KMS-11 (cell line): ENCODE data around the gene SPTLC3.

Source experiments
- H2AFZ ChIP-seq: fragments of 200-600 bp; sonication (generic); 2 replicates; pipeline ENCODE4 v1.6.1; 2016; ENCODE audit warnings: antibody characterized with exemption, mixed run types, low read depth
- H3K27ac ChIP-seq: fragments of 200-600 bp; sonication (generic); 2 replicates; pipeline ENCODE4 v1.6.1; 2016; ENCODE audit warnings: mild to moderate bottlenecking, mixed run types
- H3K27me3 ChIP-seq: fragments of 200-600 bp; sonication (generic); 2 replicates; pipeline ENCODE4 v1.6.1; 2017; ENCODE audit warnings: mild to moderate bottlenecking, low read depth, mixed run types, moderate library complexity; ENCODE audit not compliant: insufficient read depth
- H3K36me3 ChIP-seq: fragments of 200-600 bp; sonication (generic); 2 replicates; pipeline ENCODE4 v1.6.1; 2017; ENCODE audit warnings: mild to moderate bottlenecking, mixed run types; ENCODE audit not compliant: insufficient read depth
- H3K4me1 ChIP-seq: fragments of 200-600 bp; sonication (generic); 2 replicates; pipeline ENCODE4 v1.6.1; 2016; ENCODE audit warnings: mild to moderate bottlenecking, low read depth, mixed run types; ENCODE audit not compliant: poor library complexity, severe bottlenecking
- H3K4me2 ChIP-seq: fragments of 200-600 bp; sonication (generic); 2 replicates; pipeline ENCODE4 v1.7.0; 2016; ENCODE audit warnings: mild to moderate bottlenecking, mixed run types
- H3K4me3 ChIP-seq: fragments of 200-600 bp; sonication (generic); IDR thresholded peaks from 2 replicates; pipeline ENCODE4 v1.6.1; 2017; ENCODE audit warnings: low read depth, low read length, mixed read lengths; ENCODE audit not compliant: insufficient read depth
- H3K79me2 ChIP-seq: fragments of 200-600 bp; sonication (generic); 2 replicates; pipeline ENCODE4 v1.6.1; 2016; ENCODE audit warnings: low read depth, mixed run types; ENCODE audit not compliant: insufficient read depth
- H3K9ac ChIP-seq: fragments of 200-600 bp; sonication (generic); 2 replicates; pipeline ENCODE4 v1.6.1; 2016; ENCODE audit warnings: mild to moderate bottlenecking, mixed run types
- H4K20me1 ChIP-seq: fragments of 200-600 bp; sonication (generic); 2 replicates; pipeline ENCODE4 v1.6.1; 2016; ENCODE audit warnings: mild to moderate bottlenecking, mixed run types; ENCODE audit not compliant: insufficient read depth
- TF ChIP-seq, protein P1 (sequence below): fragments of 200-600 bp; sonication (generic); conservative IDR thresholded peaks from 2 replicates; pipeline ENCODE4 v1.6.1; 2017; ENCODE audit warnings: low read depth, mild to moderate bottlenecking, antibody characterized with exemption, low read length, moderate library complexity, mixed read lengths

SPTLC3 gene

DNA sequence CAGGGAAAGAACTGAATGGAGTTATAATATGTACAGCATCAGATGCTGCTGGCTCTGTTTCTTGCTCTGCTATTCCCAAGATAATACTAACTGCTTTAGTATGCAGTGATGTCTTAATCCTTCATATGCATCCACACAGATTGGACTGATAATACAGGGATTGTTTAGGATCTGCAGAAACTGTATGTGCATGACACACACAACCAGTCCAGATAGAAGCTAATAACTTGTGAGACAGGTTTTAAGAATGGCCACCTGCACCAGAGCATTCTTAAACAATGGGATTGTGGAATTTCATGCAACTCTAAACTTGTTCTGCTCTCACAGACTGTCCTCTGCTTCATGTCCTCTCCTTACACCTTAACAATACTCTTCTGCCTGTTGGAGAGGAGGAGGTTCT is 90.9 kb downstream of the SPTLC3 start:
- Histone ChIP-seq H3K36me3 (no peaks in the 10 kb centered on the region), H3K79me2 (no peaks in the 10 kb centered on the region), H3K9ac (no peak overlapping the region), H3K4me2 (no peak overlapping the region), H4K20me1 (no peaks in the 10 kb centered on the region), H3K27ac (no peak overlapping the region), H3K27me3 (no peaks in the 10 kb centered on the region), H2AFZ (no peak overlapping the region), H3K4me1 (no peaks in the 10 kb centered on the region), H3K4me3 (no peak overlapping the region)
- TF ChIP-seq, protein P1, sequence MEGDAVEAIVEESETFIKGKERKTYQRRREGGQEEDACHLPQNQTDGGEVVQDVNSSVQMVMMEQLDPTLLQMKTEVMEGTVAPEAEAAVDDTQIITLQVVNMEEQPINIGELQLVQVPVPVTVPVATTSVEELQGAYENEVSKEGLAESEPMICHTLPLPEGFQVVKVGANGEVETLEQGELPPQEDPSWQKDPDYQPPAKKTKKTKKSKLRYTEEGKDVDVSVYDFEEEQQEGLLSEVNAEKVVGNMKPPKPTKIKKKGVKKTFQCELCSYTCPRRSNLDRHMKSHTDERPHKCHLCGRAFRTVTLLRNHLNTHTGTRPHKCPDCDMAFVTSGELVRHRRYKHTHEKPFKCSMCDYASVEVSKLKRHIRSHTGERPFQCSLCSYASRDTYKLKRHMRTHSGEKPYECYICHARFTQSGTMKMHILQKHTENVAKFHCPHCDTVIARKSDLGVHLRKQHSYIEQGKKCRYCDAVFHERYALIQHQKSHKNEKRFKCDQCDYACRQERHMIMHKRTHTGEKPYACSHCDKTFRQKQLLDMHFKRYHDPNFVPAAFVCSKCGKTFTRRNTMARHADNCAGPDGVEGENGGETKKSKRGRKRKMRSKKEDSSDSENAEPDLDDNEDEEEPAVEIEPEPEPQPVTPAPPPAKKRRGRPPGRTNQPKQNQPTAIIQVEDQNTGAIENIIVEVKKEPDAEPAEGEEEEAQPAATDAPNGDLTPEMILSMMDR, result no peak

DNA sequence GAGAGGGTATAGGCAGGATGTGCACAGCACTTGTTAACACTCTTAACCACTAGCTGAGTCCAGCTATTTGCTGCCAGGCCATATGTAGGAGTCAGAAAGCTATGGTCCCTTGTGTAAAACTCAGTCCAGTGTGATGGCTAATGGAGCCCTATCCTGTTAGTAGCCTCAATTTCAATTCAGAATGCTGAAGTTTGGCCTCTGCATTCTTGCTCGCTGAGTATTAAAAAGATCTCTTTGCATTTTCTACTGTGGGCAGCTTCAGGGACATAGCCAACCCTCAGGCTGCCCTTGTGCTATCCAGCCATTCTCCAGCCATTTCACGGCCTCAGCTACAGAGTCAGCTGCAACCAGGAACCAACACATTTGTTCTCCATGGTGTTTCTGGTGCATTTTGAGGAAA is 92.5 kb downstream of the SPTLC3 start:
- H3K4me3 ChIP-seq, result no peak overlapping the region
- H3K36me3 ChIP-seq, result no peaks in the 10 kb centered on the region
- no peaks in the 10 kb centered on the region for H3K4me1 ChIP-seq
- H3K4me2 ChIP-seq, result no peak overlapping the region
- no peaks in the 10 kb centered on the region for H3K27me3 ChIP-seq
- no peaks in the 10 kb centered on the region for H3K79me2 ChIP-seq
- no peak overlapping the region for H3K27ac ChIP-seq
- H4K20me1 ChIP-seq, result no peaks in the 10 kb centered on the region
- TF ChIP-seq, protein P1, result no peak
- H3K9ac ChIP-seq, result no peak overlapping the region
- no peak overlapping the region for H2AFZ ChIP-seq

- no peak overlapping the region for H3K4me3 ChIP-seq
- no peaks in the 10 kb centered on the region for H3K79me2 ChIP-seq
- H3K4me1 ChIP-seq, result no peaks in the 10 kb centered on the region
- H3K27me3 ChIP-seq, result no peaks in the 10 kb centered on the region
- no peak overlapping the region for H2AFZ ChIP-seq
- H3K36me3 ChIP-seq, result no peaks in the 10 kb centered on the region
- no peak overlapping the region for H3K4me2 ChIP-seq
- H4K20me1 ChIP-seq, result no peaks in the 10 kb centered on the region
- no peak overlapping the region for H3K9ac ChIP-seq
- TF ChIP-seq, protein P1, result no peak
- no peak overlapping the region for H3K27ac ChIP-seq
These were observed 92.9 kb downstream of the SPTLC3 start for GRCh38 chr20:13101706-13102105.

GRCh38 chr20:13102237-13102636 is 93.5 kb downstream of the SPTLC3 start:
- no peak overlapping the region for H3K4me2 ChIP-seq
- no peak overlapping the region for H3K4me3 ChIP-seq
- no peak overlapping the region for H2AFZ ChIP-seq
- no peaks in the 10 kb centered on the region for H4K20me1 ChIP-seq
- H3K36me3 ChIP-seq, result no peaks in the 10 kb centered on the region
- no peaks in the 10 kb centered on the region for H3K27me3 ChIP-seq
- TF ChIP-seq, protein P1, result no peak
- no peak overlapping the region for H3K27ac ChIP-seq
- H3K9ac ChIP-seq, result no peak overlapping the region
- no peaks in the 10 kb centered on the region for H3K79me2 ChIP-seq
- no peaks in the 10 kb centered on the region for H3K4me1 ChIP-seq
